Activated CD4-positive, CD25-positive, alpha-beta regulatory T cell treated with anti-CD3 and anti-CD28 coated beads, Interleukin-2, amount 50 U/mL, for 16 hours (primary cell): Measurements from ENCODE around the gene NR4A1.

Experiments
- DNase-seq: peaks from one replicate; pipeline ENCODE4 v3.0.0-alpha.2; 2020; ENCODE audit warnings: low read depth, low spot score

NR4A1 gene

DNA sequence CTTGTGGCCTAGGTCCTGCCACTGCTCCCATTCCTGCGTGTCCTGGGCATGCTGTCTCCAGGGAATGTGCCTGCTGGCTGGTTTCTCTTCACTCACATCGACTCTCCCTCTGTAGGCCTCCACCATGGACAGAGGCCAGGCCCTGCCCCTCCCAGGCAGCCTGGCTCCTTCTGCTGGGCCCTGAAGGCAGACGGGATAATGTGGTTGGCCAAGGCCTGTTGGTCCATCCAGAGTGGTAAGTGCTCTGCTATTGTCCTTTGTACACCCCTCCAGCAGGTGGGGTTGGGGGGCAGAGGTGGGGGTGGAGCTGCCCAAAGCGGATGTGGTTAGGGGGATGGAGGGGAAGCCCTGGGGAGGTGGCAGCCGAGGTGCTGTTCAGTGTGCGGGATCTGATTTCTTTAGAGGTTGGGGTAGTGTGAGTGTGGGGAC lies 9.5 kb upstream of the NR4A1 start:
- DNase-seq = no peak

DNA sequence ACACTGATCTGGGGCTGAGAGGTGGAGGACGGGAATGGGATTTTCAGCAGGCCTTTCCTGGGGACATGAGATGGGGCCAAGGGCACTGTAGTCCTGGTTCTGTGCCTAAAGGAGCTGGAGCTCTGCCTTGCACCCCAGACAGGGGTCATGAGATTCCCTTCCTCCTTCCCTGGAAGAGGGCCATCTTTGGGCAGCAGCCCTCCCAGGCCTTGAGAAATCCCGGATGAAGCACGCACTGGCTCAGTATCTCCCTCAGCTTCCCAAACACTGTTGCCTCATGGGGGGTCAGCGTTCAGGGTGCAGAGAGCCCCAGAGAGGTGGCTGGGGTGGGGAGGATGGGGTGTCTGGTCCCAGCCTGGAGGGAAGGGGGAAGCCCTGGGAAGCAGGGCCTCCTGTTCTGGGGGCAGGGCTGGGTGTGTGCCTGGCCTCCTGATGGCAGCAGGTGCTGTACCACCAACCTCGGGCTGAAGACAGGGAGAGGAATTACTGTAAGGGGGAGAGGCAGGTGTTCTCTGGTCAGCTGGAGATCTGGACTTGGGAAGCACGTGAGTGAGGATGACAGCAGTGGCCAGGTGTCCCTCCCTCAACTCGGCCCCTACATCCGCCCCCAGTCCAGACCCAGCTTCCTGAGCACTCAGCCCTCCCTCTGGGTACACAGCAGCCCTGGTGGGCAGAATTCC lies 8.4 kb upstream of the NR4A1 start:
- no peak for DNase-seq

DNA sequence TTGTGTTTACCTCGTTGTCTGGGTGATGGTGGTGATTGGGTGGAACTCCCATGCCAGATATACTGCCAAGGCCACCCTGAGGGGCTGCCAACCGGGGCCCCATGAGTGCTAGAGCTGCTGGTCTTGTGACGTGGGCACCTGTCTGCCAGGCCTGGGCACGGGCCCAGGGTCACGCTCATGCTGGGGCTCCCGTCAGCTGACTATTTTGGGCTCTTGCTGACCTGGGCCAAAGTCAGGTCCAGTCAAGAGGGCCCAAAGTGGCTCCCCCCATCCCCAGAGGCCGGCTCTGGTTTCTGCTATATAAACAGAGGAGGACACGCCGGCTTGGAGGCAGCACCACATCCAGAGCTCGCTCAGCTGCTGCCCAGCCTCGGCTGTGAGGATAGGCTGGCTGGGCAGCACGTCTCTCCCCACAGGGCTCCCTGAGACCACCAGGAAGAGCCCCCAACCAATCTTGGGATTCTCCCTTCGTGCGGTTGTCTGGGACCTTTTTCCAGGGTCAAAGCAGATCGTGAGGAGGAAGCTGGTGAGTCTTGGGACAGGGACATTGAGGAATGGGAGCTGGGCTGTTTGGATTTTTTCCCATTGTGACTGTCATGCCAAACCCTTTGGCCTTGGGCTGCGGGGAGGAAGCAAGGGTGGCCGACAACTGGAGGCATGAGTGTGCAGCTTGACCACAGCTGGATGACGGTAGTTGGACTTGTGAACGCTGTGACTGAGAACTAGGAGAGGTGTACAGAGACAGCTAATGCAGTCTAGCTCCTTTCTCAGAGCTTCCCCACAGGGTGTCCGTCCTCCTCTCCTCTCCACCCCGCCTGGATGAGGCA lies 7.6 kb upstream of the NR4A1 start:
- no peak for DNase-seq

DNA sequence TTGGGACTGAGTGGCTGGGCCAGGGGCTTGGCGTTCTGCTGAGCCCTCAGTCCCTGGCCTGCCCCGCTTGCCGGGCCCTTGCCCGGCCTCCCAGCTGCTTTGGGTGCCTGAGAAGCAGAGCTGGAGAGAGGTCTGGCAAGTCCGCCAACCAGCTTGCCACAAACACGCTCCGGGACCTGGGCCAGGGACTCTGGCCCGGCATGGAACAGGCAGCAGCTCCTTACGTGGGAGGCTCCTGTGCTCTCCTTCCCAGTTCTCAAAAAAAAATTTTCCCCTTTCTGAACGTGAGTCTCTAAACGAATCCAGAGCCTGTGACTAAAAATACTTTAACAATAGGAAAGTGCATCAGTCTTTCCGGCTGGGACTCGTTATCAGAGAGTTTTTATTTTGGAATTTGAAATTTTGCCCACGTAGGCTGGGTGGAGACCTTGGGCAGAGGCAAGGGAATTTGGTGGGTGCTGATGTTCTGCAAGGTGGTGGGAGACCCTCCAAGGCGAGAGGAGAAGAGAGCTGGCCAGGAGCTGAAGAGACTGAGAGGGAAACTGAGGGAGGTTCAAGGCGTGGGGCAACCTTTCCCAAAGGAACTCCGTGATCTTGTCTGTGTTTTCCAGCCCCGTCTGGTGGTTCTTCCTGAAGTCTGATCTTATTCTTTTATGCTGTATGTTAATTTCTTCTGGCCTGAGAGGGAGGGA lies 6.8 kb upstream of the NR4A1 start:
- DNase-seq = no peak

DNA sequence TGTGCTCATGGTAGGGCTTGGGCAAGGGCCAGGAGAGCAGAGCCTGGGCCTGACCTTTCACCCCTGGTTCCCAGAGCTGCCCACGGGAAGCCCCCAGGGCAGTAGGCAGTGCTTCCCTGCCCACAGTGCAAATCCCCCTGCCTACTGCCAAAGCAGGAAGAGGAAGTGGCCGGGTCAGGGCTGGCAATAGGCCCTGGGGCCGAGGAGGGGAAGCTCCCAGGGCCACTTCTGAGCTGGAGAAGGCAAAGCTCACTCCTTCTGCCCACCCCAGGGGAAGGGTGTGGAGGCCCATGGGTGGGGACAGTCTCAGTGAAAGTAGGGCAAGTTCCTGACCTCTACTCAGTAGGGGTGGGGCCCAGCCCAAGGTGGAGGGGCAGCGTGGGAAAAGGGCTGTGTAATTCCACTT lies 5.4 kb upstream of the NR4A1 start:
- no peak for DNase-seq

DNA sequence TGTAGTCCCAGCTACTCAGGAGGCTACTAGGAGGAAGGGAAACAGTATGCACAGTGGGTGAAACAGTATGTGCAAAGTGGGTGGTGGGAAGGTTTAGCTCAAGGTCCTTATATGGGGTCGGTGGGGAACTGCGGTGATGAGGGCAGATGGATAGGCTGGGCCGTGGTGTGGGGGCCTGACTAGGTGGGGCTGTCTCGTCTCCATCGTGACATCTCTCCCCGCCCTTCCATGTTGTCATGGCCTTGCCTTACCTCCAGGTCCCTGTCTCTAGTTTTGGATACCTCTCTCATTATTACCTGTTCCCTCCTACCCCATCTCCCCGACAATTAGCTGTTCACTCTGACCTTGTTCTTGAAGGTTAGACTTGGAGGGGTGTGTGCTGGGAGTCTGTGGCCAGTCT lies 4.4 kb upstream of the NR4A1 start:
- DNase-seq = no peak

DNA sequence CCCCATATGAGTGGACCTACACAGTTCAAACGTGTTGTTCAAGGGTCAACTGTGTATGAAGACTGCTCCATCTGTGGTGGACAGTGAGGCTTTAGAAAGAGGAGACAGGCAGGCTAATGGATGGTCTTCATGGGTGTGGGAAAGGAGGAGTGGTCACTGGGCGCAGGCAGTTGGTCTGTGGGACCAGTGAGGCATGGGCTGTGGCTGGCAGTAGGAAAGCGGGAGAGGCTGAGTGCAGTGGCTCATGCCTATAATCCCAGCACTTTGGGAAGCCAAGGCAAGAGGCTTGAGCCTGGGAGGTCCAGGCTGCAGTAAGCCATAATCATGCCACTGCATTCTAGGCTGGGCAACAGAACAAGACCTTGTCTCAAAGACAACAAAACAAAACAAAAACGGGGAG lies 2.0 kb upstream of the NR4A1 start:
- DNase-seq = no peak

DNA sequence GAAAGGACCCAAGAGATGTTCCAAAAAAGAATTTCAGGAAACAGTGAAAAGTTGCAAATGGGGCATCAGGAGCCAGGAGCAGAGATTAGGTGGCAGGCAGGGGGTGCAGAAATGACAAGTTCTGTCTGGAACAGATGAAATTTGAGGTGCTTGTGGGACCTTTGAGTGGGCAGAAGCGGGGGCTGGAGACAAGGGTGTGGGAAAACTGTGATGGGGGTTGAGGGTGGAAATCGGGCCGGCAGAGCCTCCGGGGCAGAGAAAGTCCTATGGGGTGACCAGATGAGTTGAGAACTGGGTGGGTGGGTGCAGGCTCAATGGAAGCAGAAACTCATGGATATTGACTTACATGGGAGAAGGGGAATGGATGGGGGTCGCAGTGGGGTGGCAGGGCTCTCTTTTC lies 1.6 kb upstream of the NR4A1 start:
- DNase-seq = no peak

DNA sequence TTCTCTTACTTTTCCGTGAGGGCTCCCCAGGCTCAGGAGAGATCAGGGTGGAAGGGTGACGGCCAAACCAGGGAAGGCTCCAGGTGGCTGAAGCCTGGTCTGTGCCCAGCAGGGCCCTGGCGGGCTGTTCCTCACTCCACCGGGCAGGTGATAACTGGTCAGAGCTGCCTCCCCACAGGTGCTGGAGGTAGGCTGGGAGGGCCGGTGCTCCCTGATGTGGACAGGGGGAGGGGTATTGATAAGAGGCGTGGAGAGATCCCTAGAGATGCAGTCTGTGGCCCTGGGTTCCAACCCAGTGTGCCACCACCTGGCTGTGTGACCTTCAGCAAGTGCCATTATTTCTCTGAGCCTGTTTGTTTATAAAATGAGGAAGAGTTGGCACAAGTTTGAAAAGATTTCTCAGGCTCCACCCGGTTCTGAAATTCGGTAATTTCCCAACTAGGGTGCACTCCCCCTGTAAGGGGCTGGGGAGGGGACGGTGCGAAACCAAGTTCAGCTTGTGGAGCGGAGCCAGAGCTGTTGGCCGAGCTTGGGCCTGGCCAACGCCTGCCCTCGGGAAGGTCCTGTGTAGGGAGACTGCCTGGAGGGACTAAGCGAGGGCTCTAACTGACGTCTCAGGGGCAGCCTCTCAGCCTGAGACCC lies 1.0 kb upstream of the NR4A1 start:
- no peak for DNase-seq

DNA sequence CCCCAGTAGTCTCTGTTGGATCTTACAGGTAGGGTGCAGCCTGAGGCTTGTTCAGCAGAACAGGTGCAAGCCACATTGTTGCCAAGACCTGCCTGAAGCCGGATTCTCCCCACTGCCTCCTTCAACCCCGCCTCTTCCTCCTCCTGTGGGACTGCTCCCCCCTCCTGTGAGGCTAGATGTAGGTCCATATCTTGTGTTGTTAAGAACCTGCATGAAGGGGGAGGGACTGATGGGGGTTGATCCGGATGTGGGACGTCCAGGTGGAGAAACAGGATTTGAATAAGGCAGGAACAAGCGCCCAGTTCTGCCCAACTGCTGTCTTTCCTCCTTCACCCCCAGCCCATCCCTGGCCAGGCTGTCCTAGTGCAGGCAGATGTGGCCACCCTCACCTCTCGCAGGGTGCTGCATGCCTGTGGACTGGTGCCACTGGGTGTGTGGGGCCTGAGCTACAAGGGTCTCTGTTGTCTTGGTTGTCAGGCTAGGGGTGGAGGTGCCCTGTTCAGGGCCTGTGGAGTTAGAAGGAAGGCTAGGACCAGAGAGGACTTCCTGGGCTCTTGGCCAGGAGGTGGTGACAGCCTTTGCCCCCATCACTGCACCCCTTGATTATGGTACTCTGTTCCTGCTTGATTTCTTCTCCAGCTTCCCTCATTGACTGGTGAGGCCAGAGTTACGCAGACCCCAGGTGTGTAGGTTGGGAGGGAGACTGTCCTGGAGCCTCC lies 1.4 kb downstream of the NR4A1 start:
- DNase-seq = no peak

DNA sequence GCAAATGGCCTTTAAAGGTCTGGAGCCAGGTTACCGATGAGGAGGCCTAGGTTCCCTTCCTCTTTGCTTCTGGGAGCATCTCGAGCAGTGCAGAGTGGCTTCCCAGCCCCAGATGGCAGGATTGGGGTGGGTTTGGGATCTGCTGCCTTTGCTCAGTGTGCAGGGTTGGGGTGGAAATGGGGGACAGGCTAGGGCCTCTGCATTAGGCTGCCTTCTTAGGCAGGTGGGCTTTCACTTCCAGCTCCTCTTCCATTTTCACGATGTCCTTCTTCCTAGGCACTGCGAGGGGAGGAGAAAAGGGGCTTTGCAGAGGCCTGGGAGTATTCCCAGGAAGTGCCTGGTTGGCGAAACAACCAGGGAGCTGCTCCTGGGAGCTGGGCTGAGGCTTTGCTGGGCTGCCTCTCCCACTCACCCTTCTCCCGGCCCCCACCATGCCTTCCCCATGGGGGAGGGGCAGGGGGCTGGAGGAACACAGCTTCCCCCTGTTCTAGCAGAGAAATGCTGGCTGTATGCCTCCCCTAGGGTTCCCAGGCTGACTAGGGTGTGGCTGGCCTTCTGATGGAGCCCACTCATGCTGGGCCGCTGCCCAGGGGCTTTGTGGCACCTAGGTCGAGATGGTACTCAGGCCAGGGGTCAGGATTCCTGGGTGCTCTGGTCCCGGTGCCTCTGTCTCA lies 2.4 kb downstream of the NR4A1 start:
- no peak for DNase-seq

DNA sequence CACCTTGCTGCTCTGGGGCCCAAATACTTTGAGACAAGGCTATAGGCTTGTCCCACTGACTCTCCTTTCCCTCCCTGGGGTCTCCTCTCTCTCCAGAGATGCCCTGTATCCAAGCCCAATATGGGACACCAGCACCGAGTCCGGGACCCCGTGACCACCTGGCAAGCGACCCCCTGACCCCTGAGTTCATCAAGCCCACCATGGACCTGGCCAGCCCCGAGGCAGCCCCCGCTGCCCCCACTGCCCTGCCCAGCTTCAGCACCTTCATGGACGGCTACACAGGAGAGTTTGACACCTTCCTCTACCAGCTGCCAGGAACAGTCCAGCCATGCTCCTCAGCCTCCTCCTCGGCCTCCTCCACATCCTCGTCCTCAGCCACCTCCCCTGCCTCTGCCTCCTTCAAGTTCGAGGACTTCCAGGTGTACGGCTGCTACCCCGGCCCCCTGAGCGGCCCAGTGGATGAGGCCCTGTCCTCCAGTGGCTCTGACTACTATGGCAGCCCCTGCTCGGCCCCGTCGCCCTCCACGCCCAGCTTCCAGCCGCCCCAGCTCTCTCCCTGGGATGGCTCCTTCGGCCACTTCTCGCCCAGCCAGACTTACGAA lies 3.1 kb downstream of the NR4A1 start:
- no peak for DNase-seq

DNA sequence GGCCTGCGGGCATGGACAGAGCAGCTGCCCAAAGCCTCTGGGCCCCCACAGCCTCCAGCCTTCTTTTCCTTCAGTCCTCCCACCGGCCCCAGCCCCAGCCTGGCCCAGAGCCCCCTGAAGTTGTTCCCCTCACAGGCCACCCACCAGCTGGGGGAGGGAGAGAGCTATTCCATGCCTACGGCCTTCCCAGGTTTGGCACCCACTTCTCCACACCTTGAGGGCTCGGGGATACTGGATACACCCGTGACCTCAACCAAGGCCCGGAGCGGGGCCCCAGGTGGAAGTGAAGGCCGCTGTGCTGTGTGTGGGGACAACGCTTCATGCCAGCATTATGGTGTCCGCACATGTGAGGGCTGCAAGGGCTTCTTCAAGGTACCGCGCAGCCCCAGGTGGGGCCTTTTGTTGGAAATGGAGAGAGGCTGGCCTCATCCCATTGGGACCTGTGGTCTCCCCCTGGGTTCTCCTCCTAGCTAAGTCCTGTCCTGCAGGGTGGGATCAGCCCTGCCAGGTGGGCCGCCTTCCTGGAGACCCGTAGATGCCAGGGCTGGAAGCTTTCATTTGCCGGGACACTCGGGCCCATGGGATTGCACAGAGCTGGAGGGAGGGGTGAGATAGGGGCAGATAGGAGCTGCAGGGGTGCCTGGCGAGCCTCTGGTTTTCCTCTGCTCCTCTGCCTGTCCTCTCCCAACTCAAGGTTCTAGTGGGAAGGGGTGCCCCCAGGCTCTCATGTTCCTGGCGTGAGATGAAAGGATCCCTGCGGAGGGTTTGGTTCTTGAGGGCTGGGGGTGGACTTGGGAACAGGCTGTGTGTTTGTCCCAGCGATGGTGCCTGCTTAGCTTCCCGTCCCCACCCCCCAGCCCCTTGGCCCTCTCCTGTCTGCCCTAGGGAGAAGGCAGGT lies 3.8 kb downstream of the NR4A1 start:
- no peak for DNase-seq

DNA sequence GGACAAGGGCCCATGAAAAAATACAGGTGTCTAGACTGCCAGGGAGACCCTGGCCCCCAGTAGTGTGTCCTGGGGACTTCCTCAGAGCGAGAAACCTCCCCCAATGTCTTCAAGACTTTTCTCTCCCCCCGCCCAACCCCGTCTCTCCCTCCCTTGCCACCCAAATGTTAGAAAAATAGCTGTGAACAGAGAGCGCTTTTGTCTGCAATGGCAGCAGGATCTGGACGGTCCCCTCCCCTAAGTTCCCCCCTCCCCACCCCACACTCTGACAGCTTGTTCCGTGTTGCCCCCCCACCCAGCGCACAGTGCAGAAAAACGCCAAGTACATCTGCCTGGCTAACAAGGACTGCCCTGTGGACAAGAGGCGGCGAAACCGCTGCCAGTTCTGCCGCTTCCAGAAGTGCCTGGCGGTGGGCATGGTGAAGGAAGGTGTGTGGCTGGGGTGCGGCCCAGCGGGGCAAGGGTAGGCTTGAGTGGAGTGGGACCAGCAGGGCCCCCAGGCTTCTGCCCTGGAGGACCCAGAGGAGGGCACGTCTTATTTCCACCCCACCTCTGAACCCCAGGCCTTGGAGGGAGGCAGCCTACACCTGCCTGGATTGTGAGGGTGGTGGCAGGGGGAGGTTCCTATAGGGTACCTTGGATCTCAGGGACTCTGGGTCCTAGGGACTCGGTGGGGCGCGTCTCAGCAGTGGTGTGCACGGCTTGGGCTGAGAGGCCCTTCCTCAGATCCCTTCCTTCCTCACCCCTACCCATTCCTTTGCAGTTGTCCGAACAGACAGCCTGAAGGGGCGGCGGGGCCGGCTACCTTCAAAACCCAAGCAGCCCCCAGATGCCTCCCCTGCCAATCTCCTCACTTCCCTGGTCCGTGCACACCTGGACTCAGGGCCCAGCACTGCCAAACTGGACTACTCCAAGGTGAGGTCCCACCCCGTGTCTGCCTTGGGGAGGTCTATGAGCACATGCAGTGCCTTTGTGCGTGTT lies 4.8 kb downstream of the NR4A1 start:
- no peak for DNase-seq

DNA sequence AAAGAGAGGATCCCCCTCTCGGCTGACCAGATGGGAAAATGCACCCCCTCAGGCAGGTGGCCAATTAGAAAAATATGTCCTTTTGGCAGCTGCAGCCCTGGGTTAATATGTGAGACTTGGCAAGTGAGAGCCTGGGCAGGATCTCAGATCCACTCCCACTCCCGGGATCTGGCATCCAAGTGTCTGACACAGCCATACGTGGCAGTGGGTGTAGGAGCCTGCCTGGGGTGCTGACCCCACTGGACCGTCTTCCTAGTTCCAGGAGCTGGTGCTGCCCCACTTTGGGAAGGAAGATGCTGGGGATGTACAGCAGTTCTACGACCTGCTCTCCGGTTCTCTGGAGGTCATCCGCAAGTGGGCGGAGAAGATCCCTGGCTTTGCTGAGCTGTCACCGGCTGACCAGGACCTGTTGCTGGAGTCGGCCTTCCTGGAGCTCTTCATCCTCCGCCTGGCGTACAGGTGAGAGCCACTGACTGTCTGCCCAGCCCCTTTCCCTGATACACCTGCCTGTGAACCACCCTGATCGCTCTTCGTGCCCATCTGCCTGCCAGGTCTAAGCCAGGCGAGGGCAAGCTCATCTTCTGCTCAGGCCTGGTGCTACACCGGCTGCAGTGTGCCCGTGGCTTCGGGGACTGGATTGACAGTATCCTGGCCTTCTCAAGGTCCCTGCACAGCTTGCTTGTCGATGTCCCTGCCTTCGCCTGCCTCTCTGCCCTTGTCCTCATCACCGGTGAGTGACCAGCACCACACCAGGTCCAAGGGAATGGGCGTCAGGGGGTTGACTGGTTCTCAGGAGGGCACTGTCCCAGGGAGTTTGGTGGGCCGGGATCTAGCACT lies 5.8 kb downstream of the NR4A1 start:
- DNase-seq = no peak

DNA sequence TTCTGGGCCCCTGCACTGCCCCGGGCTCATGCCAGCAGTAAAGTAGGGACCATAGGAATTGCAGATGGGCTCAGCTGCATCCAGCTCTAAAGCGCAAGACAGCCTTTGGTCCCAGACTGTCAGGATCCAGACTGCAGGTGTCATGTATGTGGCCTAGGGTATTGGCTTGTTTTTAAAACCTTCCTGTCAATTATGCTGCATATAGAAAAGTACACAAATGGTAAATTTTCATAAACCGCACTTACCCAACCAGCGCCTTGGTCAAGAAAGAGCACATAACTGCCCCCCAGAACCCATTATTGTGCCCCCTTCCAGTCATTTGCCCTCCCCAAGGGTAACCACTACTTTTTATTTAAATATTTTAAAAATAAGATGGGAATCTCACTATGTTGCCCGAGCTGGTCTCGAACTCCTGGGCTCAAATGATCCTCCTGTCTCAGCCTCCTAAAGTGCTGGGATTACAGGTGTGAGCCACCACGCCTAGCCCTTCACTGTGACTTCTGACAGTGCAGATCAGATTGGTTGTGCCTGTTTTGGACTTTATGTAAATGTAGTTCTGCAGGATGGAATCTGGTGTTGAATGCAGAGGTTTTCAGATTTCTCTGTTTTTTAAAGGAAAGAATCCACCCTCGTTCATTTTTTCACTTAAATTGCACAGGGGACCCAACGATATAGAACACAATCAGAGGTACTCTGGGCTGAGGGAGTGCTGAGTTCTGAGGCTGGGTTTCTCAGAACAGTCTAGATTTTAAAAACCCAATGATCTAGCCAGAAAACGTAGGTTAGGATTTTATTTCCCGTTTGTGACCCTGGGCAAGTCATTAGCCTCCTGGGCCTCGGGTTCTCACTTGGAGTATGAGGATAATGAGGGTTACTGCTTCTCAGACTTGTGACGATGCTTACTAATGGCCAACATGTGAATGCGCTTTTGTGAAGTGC lies 6.7 kb downstream of the NR4A1 start:
- no peak for DNase-seq
